ENCODE measurements around the gene ANTXR2.

GRCh38 chr4:80042821-80043220 lies 30.2 kb downstream of the ANTXR2 start:
- no peak for TF ChIP-seq CTCF (IDR thresholded peaks at IDR 0.05)
- no peak for TF ChIP-seq EP300 (IDR thresholded peaks at IDR 0.05)
- no peak for TF ChIP-seq POLR2A (IDR thresholded peaks at IDR 0.05; ENCODE audit: low read depth)

Data from esophagus muscularis mucosa (tissue), 4 donors.